Stomach smooth muscle (tissue), 2 donors: Measurements from ENCODE around the gene BICC1.

Experiments used
- H3K27ac ChIP-seq: one replicate; pipeline ENCODE4 v1.7.0; 2013; ENCODE audit warnings: mild to moderate bottlenecking, low read length, inconsistent platforms
- H3K27me3 ChIP-seq, 2 donors: one replicate each; pipeline ENCODE4 v1.7.0; 2013; ENCODE audit warnings: low read length in 2 of 2; ENCODE audit not compliant: insufficient read depth in 2 of 2, control insufficient read depth in 1 of 2
- H3K36me3 ChIP-seq, 2 donors: one replicate each; pipeline ENCODE4 v1.7.0; 2013; ENCODE audit warnings: low read length in 2 of 2; ENCODE audit not compliant: control insufficient read depth in 2 of 2, insufficient read depth in 2 of 2
- H3K4me1 ChIP-seq: one replicate; pipeline ENCODE4 v1.7.0; 2013; ENCODE audit warnings: low read length; ENCODE audit not compliant: control insufficient read depth, insufficient read depth
- H3K4me3 ChIP-seq, 2 donors: one replicate each; pipeline ENCODE4 v1.7.0; 2013; ENCODE audit warnings: low read length in 2 of 2
- H3K9ac ChIP-seq, 2 donors: one replicate each; pipeline ENCODE4 v1.7.0; 2013; ENCODE audit warnings: low read length in 2 of 2, mild to moderate bottlenecking in 1 of 2
- H3K9me3 ChIP-seq, 2 donors: one replicate each; pipeline ENCODE4 v1.7.0; 2013; ENCODE audit warnings: low read length in 2 of 2; ENCODE audit not compliant: control insufficient read depth in 2 of 2
- donor health status: healthy.
- donor health status: Pancreatic carcinoma.

Gene BICC1

DNA sequence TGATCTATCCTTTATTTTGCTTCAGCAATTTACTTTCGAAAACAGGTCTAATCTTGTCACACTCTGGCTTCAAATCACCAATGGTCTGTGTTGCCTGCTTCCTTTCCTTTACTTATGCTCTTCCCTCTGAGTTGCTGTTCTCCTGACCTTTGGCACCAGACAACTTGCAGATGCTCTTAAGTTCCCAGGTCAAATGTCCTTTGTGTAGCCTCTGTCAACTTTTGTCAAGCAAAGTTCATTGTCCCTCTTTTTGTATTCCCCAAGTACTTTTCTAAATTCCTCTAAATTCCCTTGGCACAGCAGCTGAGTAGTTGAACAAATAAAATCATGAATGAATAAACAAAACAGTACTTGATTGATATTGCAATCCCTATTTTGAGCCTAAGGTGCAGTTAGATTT, 289.4 kb downstream of the BICC1 start:
- Histone ChIP-seq H3K9ac (no peak overlapping the region), H3K27me3 (no peaks in the 10 kb centered on the region), H3K36me3 (no peaks in the 10 kb centered on the region), H3K4me1 (no peaks in the 10 kb centered on the region), H3K4me3 (no peak overlapping the region), H3K27ac (no peak overlapping the region), H3K9me3 (no peaks in the 10 kb centered on the region)

- Histone ChIP-seq H3K27me3 (no peaks in the 10 kb centered on the region), H3K36me3 (no peaks in the 10 kb centered on the region), H3K9me3 (no peaks in the 10 kb centered on the region), H3K9ac (no peak overlapping the region), H3K4me3 (no peak overlapping the region), H3K27ac (no peak overlapping the region), H3K4me1 (no peaks in the 10 kb centered on the region)
Observed at GRCh38 chr10:58806323-58806722, 293.7 kb downstream of the BICC1 start.

DNA sequence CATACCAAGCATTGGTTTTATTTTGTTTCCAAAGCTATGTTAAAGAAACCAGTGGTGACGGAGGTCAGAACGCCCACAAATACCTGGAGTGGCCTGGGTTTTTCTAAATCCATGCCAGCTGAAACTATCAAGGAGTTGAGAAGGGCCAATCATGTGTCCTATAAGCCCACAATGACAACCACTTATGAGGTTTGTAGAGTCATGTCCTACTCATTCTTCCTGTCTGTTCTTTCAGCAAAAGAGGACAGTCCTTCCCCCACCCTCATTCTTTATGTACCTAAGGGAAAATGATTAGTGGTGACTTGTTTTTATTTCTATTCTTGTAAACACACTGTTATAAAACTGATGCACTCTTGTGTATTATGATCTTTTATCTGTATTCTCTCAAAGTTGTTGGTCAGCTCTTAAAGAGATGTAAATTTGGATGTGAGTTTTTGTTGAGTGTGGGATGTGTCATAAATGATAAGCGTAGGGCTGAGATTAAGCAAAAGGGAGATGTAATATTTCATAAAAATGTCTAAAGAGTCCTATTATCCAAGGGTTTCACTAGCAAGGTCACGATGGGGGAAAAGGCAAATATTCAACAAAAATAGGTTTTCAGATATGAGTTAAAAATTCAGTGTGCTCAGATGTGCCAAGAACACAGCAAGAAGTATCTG, 294.4 kb downstream of the BICC1 start:
- Histone ChIP-seq H3K27ac (no peak overlapping the region), H3K9me3 (no peaks in the 10 kb centered on the region), H3K27me3 (no peaks in the 10 kb centered on the region), H3K9ac (no peak overlapping the region), H3K4me3 (no peak overlapping the region), H3K36me3 (no peaks in the 10 kb centered on the region), H3K4me1 (no peaks in the 10 kb centered on the region)

GRCh38 chr10:58807629-58808022, 295.0 kb downstream of the BICC1 start:
- Histone ChIP-seq H3K9me3 (no peaks in the 10 kb centered on the region), H3K36me3 (no peaks in the 10 kb centered on the region), H3K9ac (no peak overlapping the region), H3K27me3 (no peaks in the 10 kb centered on the region), H3K4me3 (no peak overlapping the region), H3K27ac (no peak overlapping the region), H3K4me1 (no peaks in the 10 kb centered on the region)

GRCh38 chr10:58810751-58811150, 298.1 kb downstream of the BICC1 start:
- no peak overlapping the region for H3K27ac ChIP-seq
- H3K4me1 ChIP-seq, result no peaks in the 10 kb centered on the region
- no peak overlapping the region for H3K9ac ChIP-seq
- H3K9me3 ChIP-seq, result no peaks in the 10 kb centered on the region
- no peak overlapping the region for H3K4me3 ChIP-seq
- no peaks in the 10 kb centered on the region for H3K36me3 ChIP-seq
- H3K27me3 ChIP-seq, result no peaks in the 10 kb centered on the region

- Histone ChIP-seq H3K4me3 (no peak overlapping the region), H3K9ac (no peak overlapping the region), H3K9me3 (no peaks in the 10 kb centered on the region), H3K36me3 (no peaks in the 10 kb centered on the region), H3K4me1 (peaks cover 5% of the 10 kb centered on the region), H3K27ac (no peak overlapping the region), H3K27me3 (no peaks in the 10 kb centered on the region)
Observed at GRCh38 chr10:58813573-58813972, 300.9 kb downstream of the BICC1 start.

DNA sequence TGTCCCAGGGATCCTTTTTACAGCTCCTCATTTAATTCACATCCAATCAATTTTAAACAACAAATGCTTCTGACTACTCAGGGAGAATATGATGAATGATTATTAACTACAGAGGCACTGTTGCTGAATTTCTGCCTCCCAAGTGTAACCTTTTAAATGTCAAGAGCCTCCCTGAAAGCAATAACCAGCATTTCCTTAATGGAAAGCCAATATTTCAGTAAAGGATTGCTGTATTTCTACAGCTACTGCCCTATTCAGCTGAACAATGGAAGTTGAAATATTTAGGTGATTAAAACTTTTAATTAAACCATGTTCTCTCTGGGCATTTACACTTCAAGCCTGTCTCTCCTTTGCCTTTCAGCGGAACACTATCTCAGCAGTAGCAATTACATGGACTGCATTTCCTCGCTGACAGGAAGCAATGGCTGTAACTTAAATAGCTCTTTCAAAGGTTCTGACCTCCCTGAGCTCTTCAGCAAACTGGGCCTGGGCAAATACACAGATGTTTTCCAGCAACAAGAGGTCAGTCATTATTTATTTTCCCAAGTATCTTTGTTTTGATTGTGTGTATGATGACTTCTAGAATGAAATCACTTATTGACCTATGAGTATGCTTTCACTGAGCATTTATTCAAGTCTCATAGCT, 304.7 kb downstream of the BICC1 start:
- Histone ChIP-seq H3K4me3 (no peak overlapping the region), H3K27ac (no peak overlapping the region), H3K4me1 (peaks cover 5% of the 10 kb centered on the region), H3K36me3 (no peaks in the 10 kb centered on the region), H3K27me3 (no peaks in the 10 kb centered on the region), H3K9ac (no peak overlapping the region), H3K9me3 (no peaks in the 10 kb centered on the region)

DNA sequence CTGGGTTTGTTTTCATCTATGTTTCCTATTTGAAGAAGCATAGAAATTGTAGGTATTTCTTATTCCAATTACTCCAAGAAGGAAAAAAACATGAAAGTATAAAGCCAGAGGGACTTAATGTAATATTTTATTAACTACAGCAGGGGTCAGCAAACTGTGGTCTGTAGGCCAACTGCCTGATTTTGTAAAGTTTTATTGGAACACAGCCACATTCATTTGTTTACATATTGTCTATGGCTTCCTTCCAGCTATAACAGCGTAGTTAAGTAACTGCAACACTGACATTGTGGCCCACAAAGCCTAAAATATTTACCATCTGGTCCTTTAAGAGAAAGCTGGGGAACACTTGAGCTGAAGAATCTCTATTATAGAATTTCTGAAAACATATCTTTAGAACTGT, 306.2 kb downstream of the BICC1 start:
- no peaks in the 10 kb centered on the region for H3K36me3 ChIP-seq
- no peaks in the 10 kb centered on the region for H3K9me3 ChIP-seq
- H3K4me3 ChIP-seq, result no peak overlapping the region
- H3K27ac ChIP-seq, result no peak overlapping the region
- no peaks in the 10 kb centered on the region for H3K27me3 ChIP-seq
- H3K9ac ChIP-seq, result no peak overlapping the region
- peaks cover 5% of the 10 kb centered on the region for H3K4me1 ChIP-seq

- no peak overlapping the region for H3K27ac ChIP-seq
- peaks cover 5% of the 10 kb centered on the region for H3K4me1 ChIP-seq
- no peak overlapping the region for H3K9ac ChIP-seq
- no peaks in the 10 kb centered on the region for H3K27me3 ChIP-seq
- H3K36me3 ChIP-seq, result no peaks in the 10 kb centered on the region
- H3K4me3 ChIP-seq, result no peak overlapping the region
- no peaks in the 10 kb centered on the region for H3K9me3 ChIP-seq
Observed at GRCh38 chr10:58820386-58820785, 307.7 kb downstream of the BICC1 start.

DNA sequence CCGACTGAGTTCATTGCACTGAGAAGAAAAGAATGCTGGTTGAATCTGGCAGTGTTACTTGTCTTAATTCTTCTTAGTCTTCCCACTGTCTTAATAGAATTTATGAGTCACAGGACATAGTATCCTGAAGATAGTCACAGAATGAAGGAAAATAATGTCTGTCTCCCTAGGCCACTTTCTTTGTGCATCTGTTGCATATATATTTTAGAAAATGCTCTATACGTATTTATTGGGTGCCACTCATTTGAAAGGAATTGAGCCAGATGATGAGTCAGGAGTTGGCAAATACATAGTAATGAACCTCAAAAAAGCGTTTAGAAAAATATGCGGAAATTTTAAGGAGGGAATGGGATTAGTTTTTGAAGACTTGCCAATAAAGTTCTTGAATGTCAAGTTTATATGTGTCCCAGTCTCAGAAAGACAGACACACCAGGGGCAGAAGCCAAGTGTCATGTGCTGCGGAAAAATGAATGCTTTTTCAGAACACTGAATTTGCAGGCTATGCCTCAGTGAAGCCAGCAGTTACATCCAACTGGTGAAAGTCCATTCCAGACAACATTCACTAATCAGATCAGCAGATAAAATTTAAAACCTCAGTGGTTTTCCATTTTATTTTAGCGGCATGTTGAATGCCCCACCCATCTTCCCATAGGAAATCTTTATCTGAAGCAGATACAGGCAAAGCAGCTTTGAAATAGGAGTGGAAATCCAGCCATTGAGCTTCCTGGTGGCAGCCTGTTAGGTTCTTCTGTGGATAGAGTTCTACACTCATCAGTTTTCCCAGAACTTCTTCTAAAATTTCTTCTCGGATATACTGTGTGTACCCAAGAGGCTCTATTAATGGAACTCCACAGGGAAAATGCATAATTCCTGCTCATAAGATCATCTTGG, 308.4 kb downstream of the BICC1 start:
- H3K9me3 ChIP-seq, result no peaks in the 10 kb centered on the region
- no peak overlapping the region for H3K4me3 ChIP-seq
- H3K27me3 ChIP-seq, result no peaks in the 10 kb centered on the region
- H3K9ac ChIP-seq, result no peak overlapping the region
- H3K36me3 ChIP-seq, result no peaks in the 10 kb centered on the region
- H3K4me1 ChIP-seq, result peaks cover 5% of the 10 kb centered on the region
- H3K27ac ChIP-seq, result no peak overlapping the region

DNA sequence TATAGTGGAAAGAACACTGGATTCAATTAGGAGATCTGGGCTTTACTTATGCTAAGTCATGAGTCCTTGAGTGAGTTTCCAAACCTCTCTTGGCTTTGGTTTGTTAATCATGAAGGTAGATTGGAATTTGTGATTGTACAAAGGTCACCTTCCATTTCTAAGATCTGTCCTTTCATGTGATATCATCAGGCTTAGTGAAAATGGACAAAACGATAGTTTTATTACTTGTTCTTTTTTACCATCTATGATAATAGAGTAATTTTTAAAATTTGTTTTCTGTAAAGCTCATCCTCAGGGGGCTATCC, 309.0 kb downstream of the BICC1 start:
- Histone ChIP-seq H3K9me3 (no peaks in the 10 kb centered on the region), H3K4me1 (peaks cover 5% of the 10 kb centered on the region), H3K27me3 (no peaks in the 10 kb centered on the region), H3K36me3 (no peaks in the 10 kb centered on the region), H3K4me3 (no peak overlapping the region), H3K27ac (no peak overlapping the region), H3K9ac (no peak overlapping the region)
